EL (cell line): Measurements from ENCODE around the gene PLSCR4.

Source experiments
- DNase-seq: peaks from one replicate; pipeline ENCODE4 v3.0.0-alpha.2; 2016

The PLSCR4 gene

GRCh38 chr3:146189519-146190173 lies 61.3 kb downstream of the PLSCR4 start:
- DNase-seq, result peak; percentile 65

GRCh38 chr3:146187334-146187950 lies 63.5 kb downstream of the PLSCR4 start:
- peak; percentile 47 for DNase-seq

- no peak for DNase-seq
Measured at GRCh38 chr3:146184241-146185015, 66.5 kb downstream of the PLSCR4 start.

- DNase-seq, result no peak
Measured at GRCh38 chr3:146181216-146181615, 69.7 kb downstream of the PLSCR4 start.

GRCh38 chr3:146180376-146180775 lies 70.5 kb downstream of the PLSCR4 start:
- DNase-seq, result no peak

GRCh38 chr3:146178006-146178689 lies 72.8 kb downstream of the PLSCR4 start:
- DNase-seq, result no peak

GRCh38 chr3:146177519-146177918 lies 73.4 kb downstream of the PLSCR4 start:
- DNase-seq, result no peak

GRCh38 chr3:146177072-146177471 lies 73.8 kb downstream of the PLSCR4 start:
- DNase-seq, result peak; percentile 29

GRCh38 chr3:146172586-146172985 lies 78.3 kb downstream of the PLSCR4 start:
- no peak for DNase-seq

GRCh38 chr3:146170591-146170990 lies 80.3 kb downstream of the PLSCR4 start:
- DNase-seq, result no peak

GRCh38 chr3:146169891-146170290 lies 81.0 kb downstream of the PLSCR4 start:
- no peak for DNase-seq

- DNase-seq, result peak; percentile 57
Measured at GRCh38 chr3:146166826-146167225, 84.1 kb downstream of the PLSCR4 start.

- peak; percentile 95 for DNase-seq
Measured at GRCh38 chr3:146166415-146166821, 84.5 kb downstream of the PLSCR4 start.

GRCh38 chr3:146165877-146166276 lies 85.0 kb downstream of the PLSCR4 start:
- no peak for DNase-seq

- peak; percentile 92 for DNase-seq
Measured at GRCh38 chr3:146164971-146165769, 85.7 kb downstream of the PLSCR4 start.

- DNase-seq, result no peak
Measured at GRCh38 chr3:146164506-146164905, 86.4 kb downstream of the PLSCR4 start.

GRCh38 chr3:146164071-146164470 lies 86.8 kb downstream of the PLSCR4 start:
- peak; percentile 47 for DNase-seq

GRCh38 chr3:146163584-146163983 lies 87.3 kb downstream of the PLSCR4 start:
- peak; percentile 95 for DNase-seq

- DNase-seq, result no peak
Measured at GRCh38 chr3:146162561-146162960, 88.3 kb downstream of the PLSCR4 start.

GRCh38 chr3:146161663-146162002 lies 89.3 kb downstream of the PLSCR4 start:
- no peak for DNase-seq

GRCh38 chr3:146160964-146161662 lies 89.8 kb downstream of the PLSCR4 start, which contains the start of gene PLOD2:
TSS of gene PLOD2 (minus strand) at chr3:146161184. CDS start at chr3:146160989, 195 bp downstream.
- DNase-seq, result peak; percentile 97
